WTC11 (cell line): ENCODE results near the gene MRPS5.

ENCODE experiments used
- FOXJ3 ChIP-seq: sonication (generic); formaldehyde crosslinking; IDR thresholded peaks from 2 replicates; pipeline ENCODE4 v1.9.0; 2021; ENCODE audit warnings: missing genetic modification reagents, mild to moderate bottlenecking, borderline replicate concordance
- GRHL2 ChIP-seq: fragments of 250-450 bp; sonication (Bioruptor Pico); IDR thresholded peaks from 2 replicates; pipeline ENCODE4 v1.8.0; 2022; ENCODE audit warnings: mild to moderate bottlenecking, moderate library complexity; ENCODE audit not compliant: insufficient replicate concordance, severe bottlenecking
- JUN ChIP-seq: sonication (generic); formaldehyde crosslinking; IDR thresholded peaks from 2 replicates; pipeline ENCODE4 v1.8.0; 2023; ENCODE audit warnings: mild to moderate bottlenecking, missing genetic modification reagents
- NR2C2 ChIP-seq: sonication (generic); formaldehyde crosslinking; IDR thresholded peaks from 2 replicates; pipeline ENCODE4 v1.8.0; 2022; ENCODE audit warnings: mild to moderate bottlenecking, missing genetic modification reagents
- TCF7 ChIP-seq: sonication (generic); formaldehyde crosslinking; IDR thresholded peaks from 2 replicates; pipeline ENCODE4 v1.8.0; 2022; ENCODE audit warnings: mild to moderate bottlenecking, low read depth, missing genetic modification reagents, moderate library complexity
- TP53 ChIP-seq: sonication (generic); formaldehyde crosslinking; IDR thresholded peaks from 2 replicates; pipeline ENCODE4 v1.8.1; 2023; ENCODE audit warnings: mild to moderate bottlenecking, missing genetic modification reagents
- ZNF396 ChIP-seq: fragments of 250-450 bp; sonication (Bioruptor Pico); IDR thresholded peaks from 2 replicates; pipeline ENCODE4 v1.8.0; 2021; ENCODE audit warnings: mild to moderate bottlenecking, moderate library complexity, borderline replicate concordance
- TF ChIP-seq, protein P1 (sequence below): fragments of 200-600 bp; IDR thresholded peaks from 2 replicates; pipeline ENCODE4 v1.8.0; 2022; ENCODE audit warnings: antibody characterized with exemption
- TF ChIP-seq, protein P2 (sequence below): sonication (generic); formaldehyde crosslinking; conservative IDR thresholded peaks from 2 replicates; pipeline ENCODE4 v1.8.1; 2023; ENCODE audit warnings: mild to moderate bottlenecking, low read depth, missing genetic modification reagents, moderate library complexity
- TF ChIP-seq, protein P3 (sequence below): sonication (generic); formaldehyde crosslinking; IDR thresholded peaks from 2 replicates; pipeline ENCODE4 v1.8.1; 2022; ENCODE audit warnings: missing genetic modification reagents, borderline replicate concordance
- TF ChIP-seq, protein P4 (sequence below): sonication (generic); formaldehyde crosslinking; IDR thresholded peaks from 2 replicates; pipeline ENCODE4 v1.8.1; 2022; ENCODE audit warnings: low read depth, mild to moderate bottlenecking, moderate library complexity, missing genetic modification reagents, borderline replicate concordance

DNA sequence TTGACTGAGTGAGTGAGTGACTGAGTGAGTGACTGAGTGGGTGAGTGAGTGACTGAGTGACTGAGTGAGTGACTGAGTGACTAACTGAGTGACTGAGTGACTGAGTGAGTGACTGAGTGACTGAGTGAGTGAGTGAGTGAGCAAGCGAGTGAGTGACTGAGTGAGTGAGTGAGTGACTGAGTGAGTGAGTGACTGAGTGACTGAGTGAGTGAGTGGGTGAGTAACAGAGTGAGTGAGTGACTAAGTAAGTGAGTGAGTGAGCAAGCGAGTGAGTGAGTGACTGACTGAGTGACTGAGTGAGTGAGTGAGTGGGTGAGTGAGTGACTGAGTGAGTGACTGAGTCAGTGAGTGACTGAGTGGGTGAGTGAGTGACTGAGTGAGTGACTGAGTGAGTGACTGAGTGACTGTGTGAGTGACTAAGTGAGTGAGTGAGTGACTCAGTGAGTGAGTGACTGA is 84.2 kb downstream of the MRPS5 start:
- TF ChIP-seq, protein P1, sequence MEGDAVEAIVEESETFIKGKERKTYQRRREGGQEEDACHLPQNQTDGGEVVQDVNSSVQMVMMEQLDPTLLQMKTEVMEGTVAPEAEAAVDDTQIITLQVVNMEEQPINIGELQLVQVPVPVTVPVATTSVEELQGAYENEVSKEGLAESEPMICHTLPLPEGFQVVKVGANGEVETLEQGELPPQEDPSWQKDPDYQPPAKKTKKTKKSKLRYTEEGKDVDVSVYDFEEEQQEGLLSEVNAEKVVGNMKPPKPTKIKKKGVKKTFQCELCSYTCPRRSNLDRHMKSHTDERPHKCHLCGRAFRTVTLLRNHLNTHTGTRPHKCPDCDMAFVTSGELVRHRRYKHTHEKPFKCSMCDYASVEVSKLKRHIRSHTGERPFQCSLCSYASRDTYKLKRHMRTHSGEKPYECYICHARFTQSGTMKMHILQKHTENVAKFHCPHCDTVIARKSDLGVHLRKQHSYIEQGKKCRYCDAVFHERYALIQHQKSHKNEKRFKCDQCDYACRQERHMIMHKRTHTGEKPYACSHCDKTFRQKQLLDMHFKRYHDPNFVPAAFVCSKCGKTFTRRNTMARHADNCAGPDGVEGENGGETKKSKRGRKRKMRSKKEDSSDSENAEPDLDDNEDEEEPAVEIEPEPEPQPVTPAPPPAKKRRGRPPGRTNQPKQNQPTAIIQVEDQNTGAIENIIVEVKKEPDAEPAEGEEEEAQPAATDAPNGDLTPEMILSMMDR: no peak
- no peak for TF ChIP-seq NR2C2 (CRISPR knock-in tag)
- TF ChIP-seq, protein P2, sequence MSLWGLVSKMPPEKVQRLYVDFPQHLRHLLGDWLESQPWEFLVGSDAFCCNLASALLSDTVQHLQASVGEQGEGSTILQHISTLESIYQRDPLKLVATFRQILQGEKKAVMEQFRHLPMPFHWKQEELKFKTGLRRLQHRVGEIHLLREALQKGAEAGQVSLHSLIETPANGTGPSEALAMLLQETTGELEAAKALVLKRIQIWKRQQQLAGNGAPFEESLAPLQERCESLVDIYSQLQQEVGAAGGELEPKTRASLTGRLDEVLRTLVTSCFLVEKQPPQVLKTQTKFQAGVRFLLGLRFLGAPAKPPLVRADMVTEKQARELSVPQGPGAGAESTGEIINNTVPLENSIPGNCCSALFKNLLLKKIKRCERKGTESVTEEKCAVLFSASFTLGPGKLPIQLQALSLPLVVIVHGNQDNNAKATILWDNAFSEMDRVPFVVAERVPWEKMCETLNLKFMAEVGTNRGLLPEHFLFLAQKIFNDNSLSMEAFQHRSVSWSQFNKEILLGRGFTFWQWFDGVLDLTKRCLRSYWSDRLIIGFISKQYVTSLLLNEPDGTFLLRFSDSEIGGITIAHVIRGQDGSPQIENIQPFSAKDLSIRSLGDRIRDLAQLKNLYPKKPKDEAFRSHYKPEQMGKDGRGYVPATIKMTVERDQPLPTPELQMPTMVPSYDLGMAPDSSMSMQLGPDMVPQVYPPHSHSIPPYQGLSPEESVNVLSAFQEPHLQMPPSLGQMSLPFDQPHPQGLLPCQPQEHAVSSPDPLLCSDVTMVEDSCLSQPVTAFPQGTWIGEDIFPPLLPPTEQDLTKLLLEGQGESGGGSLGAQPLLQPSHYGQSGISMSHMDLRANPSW (CRISPR knock-in tag): no peak
- TF ChIP-seq TCF7 (CRISPR knock-in tag): no peak
- no peak for TF ChIP-seq JUN (CRISPR knock-in tag)
- TF ChIP-seq ZNF396: no peak
- TF ChIP-seq, protein P3, sequence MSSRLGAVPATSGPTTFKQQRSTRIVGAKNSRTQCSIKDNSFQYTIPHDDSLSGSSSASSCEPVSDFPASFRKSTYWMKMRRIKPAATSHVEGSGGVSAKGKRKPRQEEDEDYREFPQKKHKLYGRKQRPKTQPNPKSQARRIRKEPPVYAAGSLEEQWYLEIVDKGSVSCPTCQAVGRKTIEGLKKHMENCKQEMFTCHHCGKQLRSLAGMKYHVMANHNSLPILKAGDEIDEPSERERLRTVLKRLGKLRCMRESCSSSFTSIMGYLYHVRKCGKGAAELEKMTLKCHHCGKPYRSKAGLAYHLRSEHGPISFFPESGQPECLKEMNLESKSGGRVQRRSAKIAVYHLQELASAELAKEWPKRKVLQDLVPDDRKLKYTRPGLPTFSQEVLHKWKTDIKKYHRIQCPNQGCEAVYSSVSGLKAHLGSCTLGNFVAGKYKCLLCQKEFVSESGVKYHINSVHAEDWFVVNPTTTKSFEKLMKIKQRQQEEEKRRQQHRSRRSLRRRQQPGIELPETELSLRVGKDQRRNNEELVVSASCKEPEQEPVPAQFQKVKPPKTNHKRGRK (CRISPR knock-in tag): no peak
- TF ChIP-seq TP53: no peak
- no peak for TF ChIP-seq FOXJ3 (CRISPR knock-in tag)
- TF ChIP-seq, protein P4, sequence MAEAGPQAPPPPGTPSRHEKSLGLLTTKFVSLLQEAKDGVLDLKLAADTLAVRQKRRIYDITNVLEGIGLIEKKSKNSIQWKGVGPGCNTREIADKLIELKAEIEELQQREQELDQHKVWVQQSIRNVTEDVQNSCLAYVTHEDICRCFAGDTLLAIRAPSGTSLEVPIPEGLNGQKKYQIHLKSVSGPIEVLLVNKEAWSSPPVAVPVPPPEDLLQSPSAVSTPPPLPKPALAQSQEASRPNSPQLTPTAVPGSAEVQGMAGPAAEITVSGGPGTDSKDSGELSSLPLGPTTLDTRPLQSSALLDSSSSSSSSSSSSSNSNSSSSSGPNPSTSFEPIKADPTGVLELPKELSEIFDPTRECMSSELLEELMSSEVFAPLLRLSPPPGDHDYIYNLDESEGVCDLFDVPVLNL (CRISPR knock-in tag): no peak
- no peak for TF ChIP-seq GRHL2 (CRISPR knock-in tag)
